Activated T-cell treated with anti-CD3 and anti-CD28 coated beads, Interleukin-2, amount 50 U/mL, for 72 hours (primary cell): Measurements from ENCODE around the gene PSMD13. TPM values are rescaled to one million over a fixed set of nuclear protein-coding genes. Genes with fewer than 3 reads are reported as not detected.
"Not testable (repeated sequence)": the region's sequence is repeated elsewhere in the genome, so short reads cannot be mapped to it uniquely, and the experiment has no call there.

Experiments used
- ATAC-seq, 2 donors: fragments of 150-1000 bp; cut with Tn5 transposase; replicated peaks in 1 of 2; 2 replicates each; pipeline ENCODE4 v1.10.0; 2021; ENCODE audit warnings: moderate library complexity in 2 of 2, mild to moderate bottlenecking in 1 of 2
- DNase-seq, 2 donors: peaks; one replicate each; pipeline ENCODE4 v3.0.0; 2021 to 2022; ENCODE audit warnings: mixed read lengths in 1 of 2
- H3K27ac Mint-ChIP-seq: one replicate; pipeline ENCODE4 v1.8.0; 2022; ENCODE audit warnings: mild to moderate bottlenecking, moderate library complexity, mixed read lengths
- H3K27me3 Mint-ChIP-seq: one replicate; pipeline ENCODE4 v1.8.0; 2022; ENCODE audit warnings: low read depth, mixed read lengths
- H3K36me3 Mint-ChIP-seq, 2 donors: one replicate each; pipeline ENCODE4 v1.8.0; 2022; ENCODE audit warnings: mixed read lengths in 2 of 2, mild to moderate bottlenecking in 1 of 2; ENCODE audit not compliant: insufficient read depth in 2 of 2
- H3K4me1 Mint-ChIP-seq: one replicate; pipeline ENCODE4 v1.8.0; 2022; ENCODE audit warnings: low read depth, mixed read lengths
- H3K4me3 Mint-ChIP-seq, 2 donors: one replicate each; pipeline ENCODE4 v1.8.0; 2022; ENCODE audit warnings: mild to moderate bottlenecking in 2 of 2, mixed read lengths in 2 of 2, moderate library complexity in 2 of 2
- H3K9me3 Mint-ChIP-seq, 2 donors: one replicate each; pipeline ENCODE4 v1.8.0; 2022; ENCODE audit warnings: mixed read lengths in 2 of 2
- total RNA-seq, 2 donors: library from RNA; stranded (reverse); gene quantifications; one replicate each; pipeline ENCODE4 v1.2.3, GENCODE V29; 2022

The PSMD13 gene
- total RNA-seq, 2 donors from 2014 or later, result 133 to 174 TPM

GRCh38 chr11:281486-282161 lies 44.8 kb downstream of the PSMD13 start:
- ATAC-seq, result peak in 1 of 2 donors; percentile 8
- Mint-ChIP-seq H3K9me3 (peaks cover 3% of the 10 kb centered on the region in 2 donors), H3K36me3 (peaks cover 7 to 19% of the 10 kb centered on the region in 2 donors), H3K4me1 (peaks cover 71% of the 10 kb centered on the region), H3K4me3 (peak overlapping the region; percentile 84 to 88), H3K27me3 (peaks cover 9% of the 10 kb centered on the region), H3K27ac (no peak overlapping the region)
- no peak for DNase-seq

GRCh38 chr11:282171-282570 lies 45.4 kb downstream of the PSMD13 start:
- peaks cover 71% of the 10 kb centered on the region for H3K4me1 Mint-ChIP-seq
- H3K27me3 Mint-ChIP-seq, result peaks cover 9% of the 10 kb centered on the region
- H3K4me3 Mint-ChIP-seq, result peak overlapping the region; percentile 84 to 88
- ATAC-seq, result no peak
- peaks cover 4 to 15% of the 10 kb centered on the region in 2 donors for H3K36me3 Mint-ChIP-seq
- no peaks in the 10 kb centered on the region for H3K9me3 Mint-ChIP-seq
- H3K27ac Mint-ChIP-seq, result no peak overlapping the region
- no peak for DNase-seq

DNA sequence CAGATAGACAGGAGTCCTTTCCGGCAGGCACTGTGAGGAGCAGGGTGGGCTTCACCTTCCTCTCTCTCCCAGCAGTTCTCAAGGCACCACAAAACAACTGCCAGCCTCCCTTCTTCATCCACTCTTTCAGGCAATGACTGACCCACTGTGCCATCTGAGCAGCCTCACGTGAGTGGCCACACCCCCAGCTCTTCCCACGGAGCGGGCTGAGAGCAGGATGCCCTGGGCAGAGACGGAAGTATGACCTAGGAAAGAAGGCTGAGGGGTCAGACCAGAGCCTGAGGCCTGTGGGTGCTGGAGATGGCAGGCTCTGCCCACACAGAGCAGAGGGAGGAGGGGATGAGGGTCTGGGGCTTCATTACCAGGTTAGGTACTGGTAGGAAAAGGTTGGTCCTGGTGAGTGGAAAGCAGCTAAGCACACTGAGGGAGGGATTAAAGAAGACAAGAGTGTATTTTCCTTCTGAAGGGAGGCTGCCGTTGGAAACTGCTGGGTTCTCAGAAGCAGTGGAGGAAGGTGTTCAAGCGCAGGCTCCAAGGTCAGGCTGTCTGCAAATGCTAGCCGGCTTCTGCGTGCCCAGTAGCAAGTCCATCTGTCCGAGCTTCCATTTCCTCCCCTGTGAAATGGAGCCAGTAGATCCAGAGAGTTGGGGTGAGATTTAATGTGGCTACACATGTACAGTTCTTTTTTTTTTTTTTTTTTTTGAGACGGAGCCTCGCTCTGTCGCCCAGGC lies 46.0 kb downstream of the PSMD13 start:
- DNase-seq, result no peak
- Mint-ChIP-seq H3K4me1 (peaks cover 67% of the 10 kb centered on the region), H3K4me3 (peak overlapping the region; percentile 84 to 88), H3K27me3 (peaks cover 9% of the 10 kb centered on the region), H3K9me3 (no peaks in the 10 kb centered on the region), H3K36me3 (peaks cover 1 to 12% of the 10 kb centered on the region in 2 donors), H3K27ac (no peak overlapping the region)
- no peak for ATAC-seq

- Mint-ChIP-seq H3K4me3 (peak overlapping the region; percentile 32 to 84), H3K36me3 (peaks cover 5 to 16% of the 10 kb centered on the region in 2 donors), H3K4me1 (peaks cover 59% of the 10 kb centered on the region), H3K27me3 (peaks cover 9% of the 10 kb centered on the region), H3K9me3 (no peaks in the 10 kb centered on the region), H3K27ac (peak overlapping the region; percentile 29)
- no peak for DNase-seq
- no peak for ATAC-seq
These were observed 46.8 kb downstream of the PSMD13 start for GRCh38 chr11:283405-284104.

DNA sequence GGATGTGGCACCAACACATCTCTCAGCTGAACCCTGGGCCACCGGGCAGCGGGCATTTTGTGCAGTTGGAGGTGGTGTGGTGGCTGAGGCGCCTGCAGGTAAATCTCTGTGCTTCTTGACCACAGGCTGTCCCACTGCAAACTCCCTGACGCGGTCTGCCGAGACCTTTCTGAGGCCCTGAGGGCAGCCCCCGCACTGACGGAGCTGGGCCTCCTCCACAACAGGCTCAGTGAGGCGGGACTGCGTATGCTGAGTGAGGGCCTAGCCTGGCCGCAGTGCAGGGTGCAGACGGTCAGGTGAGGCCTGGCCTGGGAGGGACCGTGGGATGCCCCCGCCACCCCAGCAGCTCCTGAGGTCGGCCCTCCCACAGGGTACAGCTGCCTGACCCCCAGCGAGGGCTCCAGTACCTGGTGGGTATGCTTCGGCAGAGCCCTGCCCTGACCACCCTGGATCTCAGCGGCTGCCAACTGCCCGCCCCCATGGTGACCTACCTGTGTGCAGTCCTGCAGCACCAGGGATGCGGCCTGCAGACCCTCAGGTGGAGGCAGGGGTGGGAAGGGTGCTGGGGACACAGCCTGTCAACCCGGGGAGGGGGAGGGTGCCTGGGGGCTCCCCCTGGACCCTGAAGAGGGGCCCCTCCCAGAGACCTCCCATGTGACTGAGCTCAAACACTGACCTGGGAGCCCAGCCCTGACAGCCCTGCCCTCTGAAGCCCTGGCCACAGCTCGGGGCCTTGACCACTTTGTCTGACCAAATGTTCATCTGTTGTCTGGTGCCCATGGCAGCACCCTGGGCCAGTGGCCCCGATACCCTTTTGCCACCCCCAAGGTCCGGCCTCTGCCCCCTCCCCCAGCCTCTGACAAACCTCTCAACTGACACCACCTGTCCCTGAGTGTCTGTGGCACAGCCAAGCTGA lies 47.6 kb downstream of the PSMD13 start:
- DNase-seq, result peak in 1 of 2 donors; percentile 8
- Mint-ChIP-seq H3K27me3 (peaks cover 9% of the 10 kb centered on the region), H3K9me3 (no peaks in the 10 kb centered on the region), H3K4me3 (peak overlapping the region in 1 of 2 donors; percentile 84), H3K27ac (no peak overlapping the region), H3K4me1 (peaks cover 55% of the 10 kb centered on the region), H3K36me3 (peaks cover 5 to 13% of the 10 kb centered on the region in 2 donors)
- no peak for ATAC-seq

- H3K27ac Mint-ChIP-seq, result no peak overlapping the region
- ATAC-seq (no peak), DNase-seq (no peak)
- peaks cover 63% of the 10 kb centered on the region for H3K4me1 Mint-ChIP-seq
- peak overlapping the region; percentile 20 to 34 for H3K4me3 Mint-ChIP-seq
- H3K9me3 Mint-ChIP-seq, result no peaks in the 10 kb centered on the region
- peaks cover 5 to 16% of the 10 kb centered on the region in 2 donors for H3K36me3 Mint-ChIP-seq
- peaks cover 9% of the 10 kb centered on the region for H3K27me3 Mint-ChIP-seq
These were observed 48.5 kb downstream of the PSMD13 start for GRCh38 chr11:285021-285893.

GRCh38 chr11:285894-286220 lies 49.1 kb downstream of the PSMD13 start:
- no peaks in the 10 kb centered on the region for H3K9me3 Mint-ChIP-seq
- no peak for DNase-seq
- H3K27ac Mint-ChIP-seq, result no peak overlapping the region
- no peak for ATAC-seq
- peaks cover 67% of the 10 kb centered on the region for H3K4me1 Mint-ChIP-seq
- peak overlapping the region in 1 of 2 donors; percentile 20 for H3K4me3 Mint-ChIP-seq
- peaks cover 5 to 14% of the 10 kb centered on the region in 2 donors for H3K36me3 Mint-ChIP-seq
- peaks cover 9% of the 10 kb centered on the region for H3K27me3 Mint-ChIP-seq

DNA sequence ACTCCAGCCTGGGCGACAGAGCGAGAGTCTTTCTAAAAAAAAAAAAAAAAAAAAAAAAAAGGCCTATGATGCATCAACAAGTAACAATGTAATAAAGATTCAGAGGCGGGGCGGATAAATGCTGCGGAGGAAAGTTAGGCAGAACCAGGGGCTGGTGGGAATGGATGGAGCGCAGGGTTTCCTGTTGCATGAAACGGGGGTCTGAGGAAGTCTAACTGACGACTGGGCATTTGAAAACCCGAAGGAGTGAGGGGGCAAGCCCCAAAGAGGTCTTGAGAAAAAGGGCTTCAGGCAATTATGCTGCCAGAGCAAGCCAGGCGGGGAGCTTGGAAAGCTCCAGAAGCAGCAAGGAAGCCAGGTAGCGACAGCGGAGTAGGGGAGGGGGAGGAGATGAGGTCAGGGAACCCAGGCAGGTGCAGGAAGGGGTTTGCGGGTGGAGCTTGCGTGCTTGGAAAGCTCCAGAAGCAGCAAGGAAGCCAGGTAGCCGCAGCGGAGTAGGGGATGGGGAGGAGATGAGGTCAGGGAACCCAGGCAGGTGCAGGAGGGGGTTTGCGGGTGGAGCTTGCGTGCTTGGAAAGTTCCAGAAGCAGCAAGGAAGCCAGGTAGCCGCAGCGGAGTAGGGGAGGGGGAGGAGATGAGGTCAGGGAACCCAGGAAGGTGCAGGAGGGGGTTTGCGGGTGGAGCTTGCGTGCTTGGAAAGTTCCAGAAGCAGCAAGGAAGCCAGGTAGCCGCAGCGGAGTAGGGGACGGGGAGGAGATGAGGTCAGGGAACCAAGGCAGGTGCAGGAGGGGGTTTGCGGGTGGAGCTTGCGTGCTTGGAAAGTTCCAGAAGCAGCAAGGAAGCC lies 50.4 kb downstream of the PSMD13 start:
- ATAC-seq (peak in 1 of 2 donors; percentile 11), DNase-seq (peak in 1 of 2 donors; percentile 73)
- peak overlapping the region; percentile 94 to 99 for H3K4me3 Mint-ChIP-seq
- H3K9me3 Mint-ChIP-seq, H3K27me3 Mint-ChIP-seq: not testable (repeated sequence)
- peak overlapping the region; percentile 86 for H3K27ac Mint-ChIP-seq
- H3K4me1 Mint-ChIP-seq, result peaks cover 61% of the 10 kb centered on the region
- H3K36me3 Mint-ChIP-seq, result peaks cover 7 to 16% of the 10 kb centered on the region in 2 donors

DNA sequence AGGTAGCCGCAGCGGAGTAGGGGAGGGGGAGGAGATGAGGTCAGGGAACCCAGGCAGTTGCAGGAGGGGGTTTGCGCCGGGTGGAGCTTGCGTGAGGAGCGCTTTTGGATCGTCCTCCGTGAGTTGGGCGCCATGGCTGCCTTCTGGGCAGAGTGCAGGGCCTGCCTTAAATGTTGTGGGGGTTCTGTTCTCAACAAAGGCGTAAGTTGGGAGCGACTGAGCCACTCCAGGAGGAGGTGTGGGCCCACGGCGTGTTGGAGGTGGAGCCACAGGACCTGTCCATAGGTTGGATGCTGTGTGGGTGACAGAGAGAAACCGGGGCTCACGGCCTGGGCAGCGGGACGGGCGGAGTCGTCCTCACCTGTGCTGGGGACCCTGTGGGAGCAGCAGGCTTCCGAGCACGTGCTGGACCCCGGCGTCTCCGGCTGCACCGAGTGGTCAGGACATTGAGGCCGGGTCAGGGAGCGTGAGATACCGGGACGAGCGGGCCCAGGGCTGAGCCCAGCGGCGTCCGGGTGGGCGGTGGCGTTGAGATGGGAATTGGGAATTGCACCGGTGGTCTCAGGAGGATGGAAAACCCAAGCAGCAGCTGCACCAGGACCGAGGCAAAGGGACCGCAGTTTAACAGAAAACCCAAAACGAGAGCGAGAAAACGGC lies 51.2 kb downstream of the PSMD13 start:
- H3K27ac Mint-ChIP-seq, result peak overlapping the region; percentile 86
- peaks cover 54% of the 10 kb centered on the region for H3K4me1 Mint-ChIP-seq
- peak; percentile 35 to 51 for ATAC-seq
- H3K27me3 Mint-ChIP-seq, result no peaks in the 10 kb centered on the region
- H3K9me3 Mint-ChIP-seq, result no peaks in the 10 kb centered on the region
- peak overlapping the region; percentile 94 to 99 for H3K4me3 Mint-ChIP-seq
- peak in 1 of 2 donors; percentile 47 for DNase-seq
- peaks cover 7 to 16% of the 10 kb centered on the region in 2 donors for H3K36me3 Mint-ChIP-seq

DNA sequence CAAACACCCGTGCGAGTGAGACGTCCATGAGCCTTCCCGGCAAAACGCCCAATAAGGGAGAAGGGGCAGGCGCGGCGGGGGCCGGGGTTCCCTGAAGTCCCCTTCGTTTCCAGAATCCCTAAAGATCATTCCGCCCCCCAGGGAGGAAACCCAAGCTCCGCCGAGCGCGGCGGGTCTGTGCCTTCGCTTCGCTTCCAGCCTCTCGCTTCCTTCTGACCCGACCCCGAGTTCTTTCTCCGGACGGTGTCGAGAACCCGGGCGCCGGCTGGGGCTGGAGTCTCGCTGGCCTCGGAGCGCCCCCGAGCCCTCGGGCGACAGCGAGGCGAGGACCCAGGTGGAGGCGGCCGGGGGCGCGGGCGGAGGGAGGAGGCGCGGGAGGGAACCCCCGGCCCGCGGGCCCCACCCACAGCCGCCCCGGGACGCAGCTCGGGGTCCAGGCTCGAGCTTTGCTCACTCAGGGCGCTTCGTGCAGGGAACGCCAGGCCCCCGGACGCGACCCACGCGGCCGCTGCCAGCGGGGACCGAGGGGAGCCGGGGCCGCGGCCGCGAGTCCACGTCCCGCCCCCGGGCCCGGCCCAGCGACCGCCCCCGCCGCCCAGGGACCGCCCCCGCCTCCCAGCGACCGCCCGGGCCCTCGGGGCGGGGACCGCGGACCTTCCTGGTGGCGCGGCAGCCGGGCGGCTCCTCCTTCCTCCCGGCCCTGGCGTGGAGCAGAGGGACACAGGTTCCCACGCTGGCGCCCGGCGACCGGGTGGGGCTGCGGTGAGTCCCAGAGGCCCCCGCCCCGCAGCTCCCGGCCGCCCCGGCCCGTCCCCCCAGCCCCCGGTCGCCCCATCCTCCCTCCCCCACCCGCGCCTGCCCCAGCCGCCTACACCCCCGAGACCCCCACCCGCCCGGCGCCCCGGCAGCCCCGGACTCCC lies 52.0 kb downstream of the PSMD13 start, which contains the start of gene PGGHG:
Gene PGGHG, plus strand, starts transcription at position 649 of the 920 bp plus-strand sequence. CDS start 691 bp downstream, outside the sequence.
- peaks cover 7 to 16% of the 10 kb centered on the region in 2 donors for H3K36me3 Mint-ChIP-seq
- H3K4me3 Mint-ChIP-seq, result peak within 1 kb of the TSS; percentile 94 to 99
- H3K27ac Mint-ChIP-seq, result peak within 1 kb of the TSS; percentile 86
- peaks cover 46% of the 10 kb centered on the region for H3K4me1 Mint-ChIP-seq
- DNase-seq, result peak; percentile 73 to 81
- ATAC-seq, result peak; percentile 51 to 70
- H3K27me3 Mint-ChIP-seq, result no peaks in the 10 kb centered on the region
- H3K9me3 Mint-ChIP-seq, result no peaks in the 10 kb centered on the region
